Stomach (tissue), 9 donors: ENCODE data around the gene GNE. TPM values are rescaled to one million over a fixed set of nuclear protein-coding genes. Genes with fewer than 3 reads are reported as not detected.
"Not testable (repeated sequence)": the region's sequence is repeated elsewhere in the genome, so short reads cannot be mapped to it uniquely, and the experiment has no call there.

Source experiments
- DNase-seq, 2 donors: peaks; one replicate each; pipeline versions ENCODE4 v3.0.0 to v3.0.0-alpha.2; 2013 to 2019
- H3K27ac ChIP-seq, 5 donors: fragments of 200-600 bp in 4 of 5; sonication (generic) in 4 of 5; one replicate each; pipeline ENCODE4 v1.5.1; 2013 to 2019; ENCODE audit warnings: mild to moderate bottlenecking in 1 of 5, moderate library complexity in 1 of 5
- H3K27me3 ChIP-seq, 3 donors: fragments of 200-600 bp; sonication (generic); one replicate each; pipeline ENCODE4 v1.5.1; 2017 to 2019; ENCODE audit warnings: mixed run types in 1 of 3
- H3K36me3 ChIP-seq, 4 donors: fragments of 200-600 bp; sonication (generic); 1 replicate in 3 of 4; 2 replicates in 1 of 4; pipeline ENCODE4 v1.5.1; 2016 to 2019
- H3K4me1 ChIP-seq, 4 donors: fragments of 200-600 bp; sonication (generic); one replicate each; pipeline ENCODE4 v1.5.1; 2016 to 2019
- H3K4me3 ChIP-seq, 4 donors: fragments of 200-600 bp; sonication (generic) in 3 of 4; one replicate each; pipeline ENCODE4 v1.5.1; 2016 to 2019; ENCODE audit warnings: mild to moderate bottlenecking in 1 of 4
- H3K9me3 ChIP-seq, 4 donors: fragments of 200-600 bp; sonication (generic); one replicate each; pipeline ENCODE4 v1.5.1; 2016 to 2019
- CTCF ChIP-seq, 7 experiments: fragments of 450-650 bp in 4 of 7; fragments of 200-600 bp in 3 of 7; sonication (generic) in 3 of 7; IDR thresholded peaks; one replicate each; pipeline ENCODE4 v1.5.1; 2016 to 2019; ENCODE audit warnings: antibody characterized with exemption in 7 of 7, control low read depth in 2 of 7, mild to moderate bottlenecking in 1 of 7
- EP300 ChIP-seq: sonication (generic); formaldehyde crosslinking; IDR thresholded peaks from one replicate; pipeline ENCODE4 v1.6.1; 2017; ENCODE audit warnings: antibody characterized with exemption
- POLR2A ChIP-seq, 4 donors: fragments of 450-650 bp; IDR thresholded peaks; one replicate each; pipeline ENCODE4 v1.6.1; 2016; ENCODE audit warnings: antibody characterized with exemption in 4 of 4, control low read depth in 2 of 4, mild to moderate bottlenecking in 1 of 4, moderate library complexity in 1 of 4
- POLR2AphosphoS5 ChIP-seq, 3 donors: sonication (generic); formaldehyde crosslinking; IDR thresholded peaks; one replicate each; pipeline ENCODE4 v1.6.1; 2016; ENCODE audit warnings: antibody characterized with exemption in 3 of 3
- WGBS, 5 donors: extraction: QIAGEN DNeasy Blood & Tissue Kit in 3 of 5; methylation state at CpG; one replicate each; pipeline versions ENCODE4 v1.1.5 to v1.1.7; 2013 to 2018; 5-methylcytosine and 5-hydroxymethylcytosine counted together
- intact Hi-C: fragments of 100-400 bp; cut with DNase I; formaldehyde crosslinking; loops from one replicate; pipeline ENCODE4 v1.15.1; 2023; ENCODE audit warnings: low total_unique reads
- polyA plus RNA-seq, 3 donors: library from polyadenylated mRNA; stranded (reverse); fragments of 200-250 nt; gene quantifications; one replicate each; pipeline ENCODE4 v1.2.3, GENCODE V29; 2013
- total RNA-seq, 5 donors: library from RNA; depleted of rRNA; stranded (reverse); fragments of >200 nt; gene quantifications; one replicate each; pipeline versions ENCODE4 v1.1.0 to v1.2.3, GENCODE V29; 2014 to 2016
- donor health status: healthy with polysubstance abuse.
- donor health status: Bipolar disorder and iron deficiency.
- donor health status: healthy.

Gene GNE
- total and polyA plus RNA-seq, 8 donors, result 2.3 to 63.1 (median 11.4) TPM

- Histone ChIP-seq H3K4me1 (peaks cover 9 to 59% (median 24%) of the 10 kb centered on the region in 4 donors), H3K36me3 (peaks cover 0 to 10% (median 9%) of the 10 kb centered on the region in 4 donors), H3K27me3 (no peaks in the 10 kb centered on the region), H3K27ac (no peak overlapping the region), H3K4me3 (no peak overlapping the region), H3K9me3 (no peaks in the 10 kb centered on the region)
- no peak for TF ChIP-seq POLR2A (IDR thresholded peaks at IDR 0.05)
- TF ChIP-seq EP300, result no peak
- no peak for TF ChIP-seq CTCF (IDR thresholded peaks at IDR 0.05)
- no peak for TF ChIP-seq POLR2AphosphoS5 (IDR thresholded peaks at IDR 0.05)
- WGBS, 5 donors, result 50 to 98% (median 88%) methylated on average over 1 of the region's 1 CpG
- intact Hi-C loops, result loop anchor here (5.0 kb wide), 1 partner anchor 76 kb away; no protein-coding TSS in a partner anchor
- DNase-seq, result no peak
Observed at GRCh38 chr9:36251428-36251827, 6.8 kb downstream of the GNE start.

- peaks cover 9 to 47% (median 24%) of the 10 kb centered on the region in 4 donors for H3K4me1 ChIP-seq
- TF ChIP-seq EP300, result no peak
- TF ChIP-seq POLR2AphosphoS5 (IDR thresholded peaks at IDR 0.05), result no peak
- TF ChIP-seq CTCF (IDR thresholded peaks at IDR 0.05), result no peak
- no peak for TF ChIP-seq POLR2A (IDR thresholded peaks at IDR 0.05)
- H3K4me3 ChIP-seq, result no peak overlapping the region
- H3K27me3 ChIP-seq, result no peaks in the 10 kb centered on the region
- 85 to 100% (median 90%) methylated on average over 1 of the region's 1 CpG for WGBS, 5 donors
- no peak overlapping the region for H3K27ac ChIP-seq
- DNase-seq, result no peak
- H3K9me3 ChIP-seq, result no peaks in the 10 kb centered on the region
- H3K36me3 ChIP-seq, result peaks cover 6 to 24% (median 22%) of the 10 kb centered on the region in 4 donors
- intact Hi-C loops, result loop anchor here (5.0 kb wide), 1 partner anchor 77 kb away; no protein-coding TSS in a partner anchor
Observed at GRCh38 chr9:36250079-36250478, 8.2 kb downstream of the GNE start.

- no peak overlapping the region for H3K4me3 ChIP-seq
- DNase-seq, result no peak
- peaks cover 9 to 47% (median 21%) of the 10 kb centered on the region in 4 donors for H3K4me1 ChIP-seq
- no peak overlapping the region for H3K27ac ChIP-seq
- intact Hi-C loops, result no loop called here
- 80 to 86% (median 86%) methylated on average over 6 of the region's 6 CpGs for WGBS, 5 donors
- H3K36me3 ChIP-seq, result peaks cover 8 to 33% (median 31%) of the 10 kb centered on the region in 4 donors
- TF ChIP-seq POLR2A (IDR thresholded peaks at IDR 0.05), result no peak
- TF ChIP-seq EP300, result no peak
- no peak for TF ChIP-seq CTCF (IDR thresholded peaks at IDR 0.05)
- TF ChIP-seq POLR2AphosphoS5 (IDR thresholded peaks at IDR 0.05), result no peak
- no peaks in the 10 kb centered on the region for H3K9me3 ChIP-seq
- H3K27me3 ChIP-seq, result no peaks in the 10 kb centered on the region
Observed at GRCh38 chr9:36249189-36249588, 9.1 kb downstream of the GNE start.

- H3K4me3 ChIP-seq, H3K9me3 ChIP-seq, H3K27ac ChIP-seq, H3K27me3 ChIP-seq, intact Hi-C loops: not testable (repeated sequence)
- DNase-seq, result peak in 1 of 2 donors; percentile 67
- peak in 5 of 7 experiments; percentile 21 to 70 (median 28) for TF ChIP-seq CTCF (IDR thresholded peaks at IDR 0.05)
- 52 to 67% (median 56%) methylated on average over 8 of the region's 8 CpGs for WGBS, 5 donors
- peaks cover 9 to 44% (median 42%) of the 10 kb centered on the region in 4 donors for H3K36me3 ChIP-seq
- H3K4me1 ChIP-seq, result peaks cover 9 to 42% (median 21%) of the 10 kb centered on the region in 4 donors
Observed at GRCh38 chr9:36248061-36248460, 10.2 kb downstream of the GNE start.
